GM19035 (cell line): Measurements from ENCODE around the gene ST3GAL4.
A peak's percentile ranks its signal among the peaks of the same experiment; 100 is the strongest.

Source experiments
- ATAC-seq: cut with Tn5 transposase; IDR thresholded peaks from one replicate; pipeline ENCODE4 v1.9.1; 2021; ENCODE audit not compliant: unreplicated experiment

Gene ST3GAL4

DNA sequence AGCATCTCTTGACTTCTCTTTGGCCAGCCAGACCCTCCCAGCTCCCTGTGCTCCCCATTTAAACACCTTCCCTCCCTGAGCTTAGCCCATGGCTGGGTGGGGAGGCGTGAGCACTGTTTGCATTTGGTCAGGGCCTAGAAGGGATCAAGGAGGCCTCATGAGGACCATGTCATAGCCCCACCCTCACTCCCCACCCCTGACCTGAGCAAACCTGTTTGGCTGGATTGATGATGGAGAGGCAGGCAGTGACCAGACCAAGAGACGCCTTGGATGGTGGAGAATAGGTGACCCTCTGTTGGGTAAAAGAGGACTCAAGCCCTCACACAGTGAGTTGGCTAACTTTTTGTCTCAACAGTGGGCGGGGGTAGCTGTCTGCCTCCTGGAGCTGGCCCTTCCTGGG is 49.9 kb downstream of the ST3GAL4 start:
- no peak for ATAC-seq

DNA sequence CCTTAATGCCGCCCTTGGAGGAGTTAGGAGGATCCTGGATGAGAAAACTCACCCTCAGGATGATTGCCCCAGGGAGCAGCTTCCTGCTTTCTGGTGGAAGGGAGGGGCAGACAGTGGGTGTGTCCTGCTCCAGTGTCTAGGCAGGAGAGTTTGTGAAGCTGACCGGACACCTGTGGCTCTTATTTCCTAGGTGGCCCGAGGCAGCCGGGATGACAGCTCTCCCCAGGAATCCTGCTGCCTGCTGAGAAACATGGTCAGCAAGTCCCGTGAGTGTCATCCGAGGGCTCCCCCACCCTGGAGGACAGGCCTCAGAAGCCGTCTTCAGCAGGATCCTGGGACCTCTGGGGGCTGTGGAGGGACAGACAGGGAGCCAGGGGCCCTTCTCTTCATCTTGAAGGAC is 50.4 kb downstream of the ST3GAL4 start:
- ATAC-seq = no peak

DNA sequence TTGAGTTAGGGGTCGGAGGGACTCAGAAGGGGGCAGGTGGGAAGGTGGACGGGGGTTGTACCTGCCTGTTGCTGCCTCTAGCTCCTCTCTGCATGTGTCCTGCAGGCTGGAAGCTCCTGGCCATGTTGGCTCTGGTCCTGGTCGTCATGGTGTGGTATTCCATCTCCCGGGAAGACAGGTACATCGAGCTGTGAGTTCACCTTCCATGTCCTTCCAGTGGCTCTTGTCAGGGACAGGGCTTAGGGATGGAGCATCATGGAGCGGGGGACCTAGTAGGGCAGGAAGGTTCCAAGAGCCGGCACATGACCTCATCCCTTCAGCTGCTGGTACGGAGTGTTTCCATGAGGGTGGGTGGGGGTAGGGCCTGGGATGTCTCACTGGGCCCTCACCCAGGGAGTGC is 50.9 kb downstream of the ST3GAL4 start:
- ATAC-seq = no peak

DNA sequence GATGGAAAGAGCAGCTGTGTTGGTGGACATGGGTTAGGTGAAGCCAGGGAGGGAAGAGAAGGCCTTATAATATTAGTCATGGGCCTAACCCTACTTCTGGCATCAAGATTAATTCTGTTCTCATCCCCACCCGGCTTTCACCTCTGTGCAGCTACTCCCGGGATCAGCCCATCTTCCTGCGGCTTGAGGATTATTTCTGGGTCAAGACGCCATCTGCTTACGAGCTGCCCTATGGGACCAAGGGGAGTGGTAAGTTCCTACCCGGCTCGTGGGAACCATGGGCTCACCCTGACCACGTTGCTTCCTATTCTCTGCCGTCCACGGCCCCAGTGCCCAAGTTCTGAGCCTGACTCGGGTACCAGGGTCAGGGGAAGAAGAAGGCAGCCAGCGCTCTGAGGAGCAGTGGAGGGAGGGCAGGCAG is 51.6 kb downstream of the ST3GAL4 start:
- ATAC-seq = no peak

DNA sequence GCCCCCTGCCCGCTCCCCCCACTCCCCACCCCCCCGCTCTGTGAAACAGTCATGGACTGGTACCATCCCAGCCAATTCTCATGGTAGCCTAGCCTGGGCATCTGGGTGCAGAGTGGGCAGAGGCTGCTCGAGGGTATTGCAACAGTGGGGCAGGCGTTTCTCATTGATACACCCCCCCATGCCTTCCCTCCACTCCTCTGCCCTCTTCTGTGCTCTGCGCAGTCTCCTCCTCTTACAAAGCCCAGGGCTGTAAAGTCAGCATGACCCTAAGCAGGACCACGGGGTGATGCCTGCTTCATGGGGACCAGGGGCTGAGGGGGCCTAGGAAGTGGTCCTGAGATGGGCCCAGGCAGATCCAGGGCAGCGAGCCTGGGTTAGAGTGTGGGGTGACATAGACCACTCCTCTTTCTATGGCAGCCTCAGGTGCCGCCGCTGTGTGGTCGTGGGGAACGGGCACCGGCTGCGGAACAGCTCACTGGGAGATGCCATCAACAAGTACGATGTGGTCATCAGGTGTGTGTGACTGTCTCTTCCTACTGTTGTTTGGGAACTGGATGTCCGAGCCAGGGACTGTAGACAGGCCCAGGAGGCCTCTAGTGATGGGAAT is 52.3 kb downstream of the ST3GAL4 start:
- no peak for ATAC-seq

DNA sequence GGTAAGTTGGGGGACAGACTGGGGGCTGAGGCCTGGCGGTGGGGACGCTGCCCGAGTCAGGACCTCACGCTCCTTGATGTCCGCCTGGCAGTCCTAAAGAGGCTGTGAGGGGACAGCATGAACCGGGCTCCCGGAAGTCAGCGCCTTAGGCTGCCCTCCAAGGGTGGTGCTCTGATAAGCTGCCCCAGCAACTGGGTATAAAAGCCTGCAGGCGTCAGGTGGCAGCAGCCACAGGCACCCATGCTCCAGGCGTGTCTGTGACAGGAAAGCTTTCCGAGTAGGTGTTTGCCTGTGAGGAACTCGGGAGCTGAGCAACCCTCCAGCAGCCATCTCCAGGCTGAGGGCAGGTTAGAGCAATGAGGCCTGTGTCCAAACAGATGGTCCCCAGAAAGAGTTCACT is 53.0 kb downstream of the ST3GAL4 start:
- no peak for ATAC-seq

DNA sequence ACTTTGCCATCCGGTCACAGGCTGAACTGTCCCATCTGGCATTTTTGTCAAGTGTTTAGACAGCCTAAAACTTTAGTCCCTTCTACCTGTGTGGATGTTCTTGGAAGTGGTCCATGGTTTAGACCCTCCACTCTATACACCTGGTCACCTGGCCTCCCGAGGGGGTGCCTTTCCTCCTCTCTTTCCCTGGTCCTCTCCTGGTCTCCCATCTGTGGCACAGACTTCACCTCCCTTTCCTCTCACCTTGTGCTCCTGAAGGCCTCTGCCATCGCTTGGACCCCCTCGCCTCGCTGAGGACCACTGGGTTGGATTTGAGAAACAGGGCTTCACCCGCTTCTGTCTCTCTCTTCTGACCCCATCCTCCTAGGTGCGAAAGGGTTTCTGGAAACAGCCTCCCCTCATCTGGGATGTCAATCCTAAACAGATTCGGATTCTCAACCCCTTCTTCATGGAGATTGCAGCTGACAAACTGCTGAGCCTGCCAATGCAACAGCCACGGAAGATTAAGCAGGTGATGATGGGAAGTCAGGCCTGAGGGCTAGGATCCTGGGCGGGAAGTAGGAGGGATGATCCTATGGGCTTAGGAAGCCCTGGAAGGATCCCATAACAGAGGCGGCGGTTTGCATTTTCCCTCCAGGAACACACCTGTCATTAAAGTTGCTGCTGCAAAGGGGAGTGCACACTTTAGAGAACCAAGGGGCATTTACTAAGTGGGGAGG is 53.6 kb downstream of the ST3GAL4 start:
- ATAC-seq = no peak

DNA sequence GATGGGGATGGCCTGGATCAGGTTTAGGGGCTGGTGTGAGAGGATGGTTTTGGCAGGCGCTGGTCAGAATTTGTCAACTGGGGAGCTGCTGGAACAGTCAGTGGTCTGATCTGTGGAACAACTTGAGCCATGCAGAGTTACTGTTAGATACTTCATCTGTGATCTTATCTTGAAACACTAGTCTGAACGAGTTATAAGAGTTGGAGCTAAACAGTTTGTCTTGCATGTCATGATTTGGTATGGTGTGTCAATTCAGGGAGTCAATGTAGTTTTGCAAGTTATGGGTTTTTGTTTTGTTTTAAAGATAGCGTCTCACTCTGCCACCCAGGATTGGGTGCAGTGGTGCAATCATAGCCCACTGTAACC is 54.1 kb downstream of the ST3GAL4 start:
- no peak for ATAC-seq

DNA sequence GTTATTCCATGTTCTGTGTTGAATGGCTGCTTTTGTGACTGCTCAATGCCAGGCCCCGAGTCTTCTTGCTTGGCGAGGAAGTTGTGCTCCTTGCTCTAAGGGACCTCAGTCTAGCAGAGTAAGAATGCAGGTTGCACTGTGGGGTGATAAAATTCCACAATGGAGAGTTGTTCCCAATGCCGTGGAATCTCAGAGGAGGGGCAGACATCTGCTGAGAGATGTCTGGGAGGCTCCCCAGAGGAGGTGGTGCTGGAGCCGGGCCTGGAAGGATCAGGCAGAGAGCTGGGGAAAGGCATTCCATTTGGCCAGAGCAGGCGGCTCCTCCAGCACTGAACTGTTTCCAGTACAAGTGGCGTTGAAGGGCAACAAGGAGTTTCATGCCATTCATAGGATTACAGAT is 55.2 kb downstream of the ST3GAL4 start:
- ATAC-seq = no peak

DNA sequence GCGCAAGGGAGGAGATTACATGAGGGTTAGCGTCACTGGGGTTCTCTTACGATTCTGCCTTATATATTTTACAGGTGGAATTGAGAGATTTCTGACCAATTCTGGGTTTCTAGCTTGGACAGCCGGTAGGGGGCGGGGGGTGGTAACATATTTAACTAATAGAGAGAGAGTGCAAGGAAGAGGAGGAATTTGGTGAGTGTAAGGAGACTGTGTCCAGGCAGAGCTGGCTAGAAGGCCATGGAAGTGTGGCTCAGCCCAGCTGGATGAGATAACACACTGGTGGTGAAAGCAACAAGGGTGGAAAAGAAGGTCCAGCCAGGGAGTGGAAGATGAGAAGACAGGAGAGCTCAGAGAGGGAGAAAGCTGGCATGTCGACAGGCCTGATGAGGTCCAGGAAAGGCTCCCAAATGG is 56.5 kb downstream of the ST3GAL4 start:
- ATAC-seq = no peak

DNA sequence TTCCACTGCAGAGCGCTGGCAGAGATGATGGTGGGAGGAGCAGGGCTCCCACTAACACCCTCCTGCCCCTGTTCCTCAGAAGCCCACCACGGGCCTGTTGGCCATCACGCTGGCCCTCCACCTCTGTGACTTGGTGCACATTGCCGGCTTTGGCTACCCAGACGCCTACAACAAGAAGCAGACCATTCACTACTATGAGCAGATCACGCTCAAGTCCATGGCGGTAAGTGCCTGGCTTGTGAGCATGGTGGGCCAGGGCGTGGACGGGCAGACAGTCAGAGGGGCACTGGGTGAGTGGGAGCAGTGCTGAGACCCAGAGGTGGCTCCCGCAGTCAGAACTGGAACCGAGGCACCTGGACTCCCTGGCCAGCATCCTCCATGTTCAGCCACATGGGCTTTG is 57.9 kb downstream of the ST3GAL4 start:
- ATAC-seq = no peak

DNA sequence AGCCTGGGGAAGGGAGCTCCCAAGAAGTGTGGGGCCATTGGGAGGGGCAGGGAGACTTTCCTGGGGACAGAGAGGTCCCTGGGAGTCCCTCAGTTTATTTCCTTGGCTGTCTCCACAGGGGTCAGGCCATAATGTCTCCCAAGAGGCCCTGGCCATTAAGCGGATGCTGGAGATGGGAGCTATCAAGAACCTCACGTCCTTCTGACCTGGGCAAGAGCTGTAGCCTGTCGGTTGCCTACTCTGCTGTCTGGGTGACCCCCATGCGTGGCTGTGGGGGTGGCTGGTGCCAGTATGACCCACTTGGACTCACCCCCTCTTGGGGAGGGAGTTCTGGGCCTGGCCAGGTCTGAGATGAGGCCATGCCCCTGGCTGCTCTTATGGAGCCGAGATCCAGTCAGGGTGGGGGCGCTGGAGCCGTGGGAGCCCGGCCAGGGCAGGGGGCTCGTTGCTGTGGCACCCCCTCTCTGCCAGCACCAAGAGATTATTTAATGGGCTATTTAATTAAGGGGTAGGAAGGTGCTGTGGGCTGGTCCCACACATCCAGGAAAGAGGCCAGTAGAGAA is 58.4 kb downstream of the ST3GAL4 start:
- ATAC-seq = no peak

DNA sequence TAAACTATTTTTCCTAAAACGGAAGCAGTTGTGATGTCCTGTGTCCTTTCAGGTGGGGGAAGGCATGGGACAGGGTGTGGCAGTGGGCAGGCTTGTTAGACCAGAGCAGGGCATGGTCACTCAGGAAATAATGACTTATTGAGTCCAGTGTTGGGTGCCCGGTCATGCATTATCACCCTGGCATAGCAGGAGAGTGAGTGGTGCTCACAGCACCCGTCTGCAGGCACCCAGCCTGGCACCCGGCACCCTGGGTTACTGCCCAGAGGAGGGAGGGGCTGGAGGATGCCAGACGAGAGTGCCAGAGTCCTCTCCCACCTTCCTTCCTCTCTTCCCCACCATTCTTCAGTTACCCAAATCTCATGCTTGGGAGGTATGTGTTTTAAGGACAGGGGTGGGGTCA is 59.1 kb downstream of the ST3GAL4 start:
- no peak for ATAC-seq

DNA sequence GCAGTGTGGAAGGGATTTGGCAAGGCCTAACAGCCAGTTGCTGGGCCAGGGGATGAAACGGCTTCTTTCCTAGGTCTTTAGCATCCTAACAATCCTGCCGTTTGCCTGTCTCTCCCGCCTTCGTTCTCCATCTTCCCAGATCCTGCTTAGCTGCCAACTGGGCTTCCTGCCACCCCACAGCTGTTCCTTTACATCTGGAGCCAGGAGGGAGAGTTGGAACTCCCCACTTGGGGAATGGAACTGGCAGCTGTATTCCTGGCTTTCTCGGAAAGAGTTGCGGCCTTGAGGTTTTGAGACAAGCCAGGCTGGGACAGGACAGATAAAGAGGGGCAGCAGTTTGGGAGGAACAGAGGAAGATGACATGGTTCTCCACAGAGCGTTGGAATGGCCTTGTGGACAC is 59.6 kb downstream of the ST3GAL4 start:
- no peak for ATAC-seq

DNA sequence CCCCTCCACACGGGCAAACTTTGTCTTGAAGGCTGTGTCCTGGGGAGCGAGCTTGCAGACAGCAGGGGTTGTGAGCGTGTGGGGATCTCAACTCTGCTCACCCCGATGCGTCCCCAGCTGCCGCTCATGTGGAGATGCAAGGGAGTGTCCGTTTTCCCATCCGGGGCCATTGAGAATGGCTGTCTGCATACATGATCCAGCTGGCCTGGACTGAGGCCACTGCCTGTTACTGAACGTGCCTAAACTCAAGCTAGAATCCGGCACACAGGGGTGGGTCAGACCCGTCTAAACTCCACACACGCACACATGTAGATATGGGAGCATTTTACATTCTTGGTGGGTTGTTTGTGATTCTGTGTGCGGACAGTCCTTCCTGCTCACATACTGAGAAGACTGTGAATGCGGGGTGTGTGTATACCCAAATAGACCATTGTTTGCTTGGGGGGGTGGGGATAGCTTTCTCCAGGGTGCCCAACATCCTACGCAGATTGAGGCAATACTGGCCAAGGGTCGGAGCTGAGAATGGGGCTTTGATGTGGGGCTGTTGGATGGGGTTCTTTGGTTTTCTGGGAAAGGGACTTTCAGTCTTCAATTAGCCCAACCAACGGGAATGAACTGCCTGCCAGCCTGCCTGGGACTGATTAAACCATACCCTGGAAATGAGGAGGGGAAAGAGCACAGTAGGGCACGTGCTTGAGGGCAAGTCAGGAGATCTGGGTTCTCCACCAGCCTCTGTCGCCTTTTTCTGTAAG is 60.4 kb downstream of the ST3GAL4 start:
- no peak for ATAC-seq

DNA sequence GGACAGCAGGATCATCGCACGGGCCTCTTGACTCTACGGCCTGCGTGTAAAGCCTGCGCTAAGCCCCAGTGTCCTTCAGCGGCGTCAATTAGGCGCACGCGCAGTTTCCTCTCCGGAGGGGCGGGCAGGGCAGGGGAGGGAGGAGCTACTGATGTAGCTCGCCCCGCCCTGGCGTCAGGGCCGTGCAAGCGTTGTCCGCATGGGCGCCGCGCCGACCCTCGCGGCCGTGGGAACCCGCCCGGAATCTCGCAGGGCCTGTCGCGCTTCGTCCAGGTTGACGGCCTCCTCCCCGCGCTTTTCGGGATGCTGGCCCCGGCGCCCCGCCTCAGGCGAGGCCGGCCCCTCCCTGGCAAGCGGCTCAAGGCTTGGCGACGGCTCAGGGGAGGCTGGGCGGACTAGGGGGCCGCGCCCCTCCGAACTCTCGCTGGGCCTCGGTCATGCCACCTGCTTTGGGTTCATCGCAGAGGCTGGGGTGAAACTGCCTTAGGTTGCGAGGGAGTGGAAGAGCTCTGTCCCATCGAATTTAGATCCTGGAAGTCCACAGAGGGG is 61.1 kb downstream of the ST3GAL4 start:
- peak; percentile 87 for ATAC-seq

DNA sequence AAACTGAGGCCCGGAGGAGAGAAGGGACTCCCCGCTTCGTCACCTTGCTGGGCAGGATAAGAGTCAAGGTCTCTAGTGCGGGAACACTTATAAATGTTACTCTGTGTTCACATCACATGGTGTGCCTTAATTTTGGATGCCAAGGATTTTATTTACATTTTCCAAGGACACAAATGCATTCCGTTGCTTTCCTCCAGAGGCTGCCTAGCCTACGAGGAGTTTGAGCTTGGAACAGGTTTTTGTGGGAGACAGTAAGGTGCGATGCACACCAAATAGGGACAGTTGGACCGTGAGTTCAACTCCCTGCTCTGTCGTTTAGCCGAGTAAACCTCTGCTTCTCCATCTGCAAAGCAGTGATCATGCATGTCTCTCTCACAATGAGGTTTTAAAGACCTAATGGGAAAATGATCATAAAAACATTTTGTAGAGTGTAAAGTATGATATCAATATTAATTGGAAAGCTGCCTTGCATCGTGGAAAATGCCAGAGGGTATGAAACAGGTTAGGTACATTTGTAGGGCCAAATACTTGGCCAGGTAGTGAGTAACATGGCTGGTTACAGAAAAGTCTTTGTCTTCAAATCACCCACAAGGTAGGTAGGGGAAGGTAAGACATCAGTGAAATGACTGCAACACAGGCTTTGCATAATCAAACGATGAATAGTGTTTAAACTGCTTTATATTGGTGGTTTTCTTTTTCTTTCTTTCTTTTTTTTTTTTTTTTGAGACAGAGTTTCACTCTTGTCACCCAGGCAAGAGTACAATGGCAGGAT is 61.8 kb downstream of the ST3GAL4 start:
- ATAC-seq = no peak

DNA sequence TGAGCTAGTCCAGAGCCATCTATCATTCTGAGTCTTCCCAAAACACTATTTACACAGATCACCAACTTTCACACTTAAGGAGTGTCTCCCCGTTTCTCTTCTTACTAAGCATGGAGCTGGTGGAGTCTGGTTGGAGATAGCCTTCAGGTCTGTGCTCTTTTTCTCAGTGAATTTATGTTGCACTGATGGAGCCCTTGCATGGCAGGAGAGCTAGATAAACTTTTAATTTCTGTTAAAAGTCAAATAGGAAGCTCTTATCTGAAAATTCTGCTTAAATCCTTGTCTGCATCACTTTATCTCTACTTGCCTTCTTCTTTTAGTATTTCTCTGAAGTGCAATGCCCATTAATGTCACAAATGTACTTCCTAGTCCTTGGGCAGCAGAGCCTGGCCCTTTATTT is 63.4 kb downstream of the ST3GAL4 start:
- no peak for ATAC-seq

DNA sequence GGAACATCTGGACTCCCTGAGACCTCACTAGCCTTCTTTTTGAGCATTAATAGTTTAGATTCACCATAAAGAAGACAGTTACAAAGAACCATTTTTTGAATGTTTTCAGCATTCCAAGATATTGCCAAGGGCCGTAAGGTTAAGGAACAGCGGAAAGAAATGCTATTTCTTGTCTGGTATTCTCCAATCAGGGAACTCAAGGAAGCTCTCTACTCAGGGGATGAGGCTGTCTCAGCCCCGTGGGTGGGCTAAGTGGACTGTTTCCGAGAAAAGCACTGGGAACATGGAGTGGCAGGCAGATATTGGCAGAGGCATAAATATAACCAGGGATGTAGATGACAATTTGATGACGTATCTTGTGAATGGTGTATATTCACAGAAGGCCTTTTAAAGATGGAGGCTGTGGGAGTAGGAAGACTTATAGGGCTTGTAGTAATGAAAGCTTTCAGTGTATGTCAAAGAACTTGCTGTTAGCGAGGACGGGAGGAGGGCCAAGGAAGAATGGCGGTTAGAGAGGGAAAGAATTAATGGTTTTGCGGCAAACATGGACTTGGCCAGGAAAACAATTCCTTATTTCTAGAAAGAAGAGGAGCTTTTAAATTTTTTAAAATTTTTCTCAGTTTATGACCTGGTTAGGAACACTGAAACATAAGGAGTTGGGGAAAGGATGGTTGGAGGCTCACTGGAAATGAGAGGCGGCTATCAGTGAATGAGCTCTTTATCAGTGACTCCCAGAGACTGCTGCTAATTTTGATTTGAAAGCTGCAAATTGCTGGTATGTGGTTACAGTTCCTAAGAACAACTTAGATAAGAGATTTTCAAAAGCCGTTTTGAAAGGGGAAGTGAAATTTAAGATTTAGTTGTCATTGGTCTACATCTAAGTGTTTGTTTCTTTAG is 64.6 kb downstream of the ST3GAL4 start:
- ATAC-seq = peak; percentile 53

DNA sequence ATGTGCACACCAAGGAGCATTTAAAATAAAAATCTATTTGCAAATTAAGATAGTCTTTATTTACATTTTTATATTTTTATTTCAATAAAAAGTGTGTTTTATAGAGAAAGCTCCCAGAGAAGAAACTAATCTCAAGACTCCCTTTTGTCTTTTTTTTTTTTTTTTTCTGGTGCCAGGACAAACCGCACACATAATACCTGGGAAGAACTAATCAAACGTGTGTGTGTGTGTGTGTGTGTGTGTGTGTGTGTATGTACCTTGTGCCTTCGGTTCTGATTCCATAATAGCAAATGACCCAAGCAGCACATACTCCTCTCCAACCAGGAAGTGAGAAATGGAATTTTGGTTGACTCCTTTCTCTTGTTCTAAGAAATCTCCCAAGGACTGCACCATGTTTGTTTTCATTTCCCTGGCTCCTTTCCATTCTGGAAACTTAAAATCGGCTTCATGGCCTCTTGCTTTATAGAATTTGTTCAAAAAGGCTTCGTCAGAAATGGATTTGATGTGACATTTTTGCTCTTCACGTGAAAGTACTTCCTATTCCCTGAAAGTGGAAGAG is 65.3 kb downstream of the ST3GAL4 start:
- ATAC-seq = no peak
